ENCODE results near the gene CARM1. TPM values are rescaled to one million over a fixed set of nuclear protein-coding genes. Genes with fewer than 3 reads are reported as not detected.

Gene CARM1
- total and polyA plus RNA-seq, 2 of the 13 experiments (the other 11 are each of a cell fraction or from before 2014, with no cell fraction given) = 27.6 to 55.8 TPM

DNA sequence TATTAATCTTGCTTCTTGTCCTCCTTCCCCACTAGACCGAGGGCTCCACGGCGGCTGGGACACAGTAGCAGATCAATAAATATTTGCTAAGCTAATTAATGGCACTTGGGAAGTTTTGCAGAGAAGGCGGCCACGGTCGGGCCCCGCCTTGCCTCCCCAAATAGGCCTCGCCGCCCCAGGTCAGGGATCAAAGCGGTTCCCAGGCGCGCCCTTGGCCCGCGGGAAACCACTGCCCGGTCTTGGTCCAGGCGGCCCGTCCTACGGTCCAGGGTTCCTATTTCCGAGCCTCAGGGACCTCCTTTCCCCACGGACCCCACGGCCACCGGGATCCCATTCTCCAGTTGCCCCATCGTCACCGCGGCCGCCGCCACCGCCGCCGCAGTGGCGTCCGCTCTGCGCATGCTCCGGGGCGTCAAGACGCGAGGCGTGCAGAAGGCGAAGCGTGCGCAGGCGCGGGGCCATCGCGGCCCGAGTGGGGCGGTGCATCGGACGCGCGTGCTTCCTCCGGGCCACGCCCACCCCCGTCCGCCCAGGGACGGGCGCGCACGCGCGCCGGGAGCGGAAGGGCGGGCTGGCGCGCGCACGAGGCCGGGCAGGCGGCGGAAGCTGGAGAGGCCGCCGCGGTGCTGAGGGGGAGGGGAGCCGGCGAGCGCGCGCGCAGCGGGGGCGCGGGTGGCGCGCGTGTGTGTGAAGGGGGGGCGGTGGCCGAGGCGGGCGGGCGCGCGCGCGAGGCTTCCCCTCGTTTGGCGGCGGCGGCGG, 89.1 kb downstream of the CARM1 start, which contains the start of gene SMARCA4 (continued):
- TF ChIP-seq, protein P1, sequence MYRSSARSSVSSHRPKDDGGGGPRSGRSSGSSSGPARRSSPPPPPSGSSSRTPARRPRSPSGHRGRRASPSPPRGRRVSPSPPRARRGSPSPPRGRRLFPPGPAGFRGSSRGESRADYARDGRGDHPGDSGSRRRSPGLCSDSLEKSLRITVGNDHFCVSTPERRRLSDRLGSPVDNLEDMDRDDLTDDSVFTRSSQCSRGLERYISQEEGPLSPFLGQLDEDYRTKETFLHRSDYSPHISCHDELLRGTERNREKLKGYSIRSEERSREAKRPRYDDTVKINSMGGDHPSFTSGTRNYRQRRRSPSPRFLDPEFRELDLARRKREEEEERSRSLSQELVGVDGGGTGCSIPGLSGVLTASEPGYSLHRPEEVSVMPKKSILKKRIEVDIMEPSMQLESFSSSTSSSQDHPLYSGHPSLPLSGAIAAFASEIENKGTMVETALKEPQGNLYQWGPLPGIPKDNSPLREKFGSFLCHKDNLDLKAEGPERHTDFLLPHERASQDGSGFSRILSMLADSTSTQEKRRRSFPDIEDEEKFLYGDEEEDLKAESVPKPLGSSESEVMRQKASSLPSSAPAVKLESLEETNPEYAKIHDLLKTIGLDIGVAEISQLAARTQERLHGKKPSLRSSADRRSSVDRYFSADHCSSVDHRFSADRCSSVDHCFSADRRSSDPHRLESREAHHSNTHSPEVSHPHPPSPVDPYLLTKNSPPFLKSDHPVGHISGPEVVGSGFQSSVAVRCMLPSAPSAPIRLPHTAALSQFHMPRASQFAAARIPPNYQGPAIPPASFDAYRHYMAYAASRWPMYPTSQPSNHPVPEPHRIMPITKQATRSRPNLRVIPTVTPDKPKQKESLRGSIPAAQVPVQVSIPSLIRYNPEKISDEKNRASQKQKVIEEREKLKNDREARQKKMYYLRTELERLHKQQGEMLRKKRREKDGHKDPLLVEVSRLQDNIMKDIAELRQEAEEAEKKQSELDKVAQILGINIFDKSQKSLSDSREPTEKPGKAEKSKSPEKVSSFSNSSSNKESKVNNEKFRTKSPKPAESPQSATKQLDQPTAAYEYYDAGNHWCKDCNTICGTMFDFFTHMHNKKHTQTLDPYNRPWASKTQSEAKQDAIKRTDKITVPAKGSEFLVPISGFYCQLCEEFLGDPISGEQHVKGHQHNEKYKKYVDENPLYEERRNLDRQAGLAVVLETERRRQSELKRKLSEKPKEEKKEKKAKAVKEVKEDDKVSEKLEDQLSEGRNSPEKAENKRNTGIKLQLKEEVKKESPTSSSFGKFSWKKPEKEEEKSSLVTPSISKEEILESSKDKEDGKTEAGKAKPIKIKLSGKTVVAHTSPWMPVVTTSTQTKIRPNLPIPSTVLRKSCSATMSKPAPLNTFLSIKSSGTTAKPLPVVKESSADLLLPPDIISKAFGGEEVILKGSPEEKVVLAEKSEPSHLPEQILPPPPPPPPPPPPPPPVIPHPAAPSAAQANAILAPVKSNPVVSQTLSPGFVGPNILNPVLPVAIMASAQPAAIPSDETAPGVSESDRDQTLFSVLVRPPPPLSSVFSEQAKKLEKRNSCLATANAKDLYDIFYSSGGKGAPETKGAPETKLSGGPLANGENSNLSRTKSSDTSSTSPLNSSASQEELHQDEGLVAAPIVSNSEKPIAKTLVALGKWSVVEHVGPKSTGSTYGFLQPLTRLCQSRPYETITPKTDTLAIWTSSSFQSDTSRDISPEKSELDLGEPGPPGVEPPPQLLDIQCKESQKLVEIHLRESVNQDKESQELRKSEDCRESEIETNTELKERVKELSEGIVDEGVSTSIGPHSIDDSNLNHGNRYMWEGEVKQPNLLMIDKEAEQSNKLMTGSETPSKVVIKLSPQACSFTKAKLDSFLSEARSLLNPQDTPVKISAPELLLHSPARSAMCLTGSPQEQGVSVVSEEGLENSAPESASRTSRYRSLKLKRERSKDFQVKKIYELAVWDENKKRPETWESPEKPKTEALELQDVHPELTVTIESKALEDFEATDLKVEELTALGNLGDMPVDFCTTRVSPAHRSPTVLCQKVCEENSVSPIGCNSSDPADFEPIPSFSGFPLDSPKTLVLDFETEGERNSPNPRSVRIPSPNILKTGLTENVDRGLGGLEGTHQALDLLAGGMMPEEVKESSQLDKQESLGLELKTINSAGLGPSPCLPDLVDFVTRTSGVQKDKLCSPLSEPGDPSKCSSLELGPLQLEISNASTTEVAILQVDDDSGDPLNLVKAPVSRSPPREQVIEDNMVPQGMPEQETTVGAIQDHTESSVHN (CRISPR knock-in tag; IDR thresholded peaks at IDR 0.05) = 0 out of 2 replicates have a peak, but pooled peaks have one; percentile 51
- TF ChIP-seq, protein P2, sequence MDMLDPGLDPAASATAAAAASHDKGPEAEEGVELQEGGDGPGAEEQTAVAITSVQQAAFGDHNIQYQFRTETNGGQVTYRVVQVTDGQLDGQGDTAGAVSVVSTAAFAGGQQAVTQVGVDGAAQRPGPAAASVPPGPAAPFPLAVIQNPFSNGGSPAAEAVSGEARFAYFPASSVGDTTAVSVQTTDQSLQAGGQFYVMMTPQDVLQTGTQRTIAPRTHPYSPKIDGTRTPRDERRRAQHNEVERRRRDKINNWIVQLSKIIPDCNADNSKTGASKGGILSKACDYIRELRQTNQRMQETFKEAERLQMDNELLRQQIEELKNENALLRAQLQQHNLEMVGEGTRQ (IDR thresholded peaks at IDR 0.05; ENCODE audit: low read depth, low read length) = no peak
- TF ChIP-seq, protein P2 (CRISPR knock-in tag; IDR thresholded peaks at IDR 0.05; ENCODE audit: borderline replicate concordance) = no peak
- TF ChIP-seq GZF1 (CRISPR knock-in tag; IDR thresholded peaks at IDR 0.05) (peak; percentile 36; the same call in 1 of the 2 replicates), ZNF788 (CRISPR knock-in tag; IDR thresholded peaks at IDR 0.05; ENCODE audit: borderline replicate concordance) (peak; percentile 81; the same call in 1 of the 2 replicates), CENPT (CRISPR knock-in tag; IDR thresholded peaks at IDR 0.05; ENCODE audit: low read depth) (no peak; the same call in 1 of the 2 replicates), NR2F2 (IDR thresholded peaks at IDR 0.05; ENCODE audit: borderline replicate concordance, low read depth) (peak; percentile 67; the same call in 1 of the 2 replicates), ZNF124 (CRISPR knock-in tag; IDR thresholded peaks at IDR 0.05) (peak; percentile 71; the same call in 1 of the 2 replicates), PCBP1 (IDR thresholded peaks at IDR 0.05; ENCODE audit: borderline replicate concordance, low read depth, low read length) (peak; percentile 44; the same call in 1 of the 2 replicates), HIVEP1 (CRISPR knock-in tag; IDR thresholded peaks at IDR 0.05) (peak; percentile 58; the same call in 1 of the 2 replicates), ZNF484 (CRISPR knock-in tag; IDR thresholded peaks at IDR 0.05; ENCODE audit: borderline replicate concordance, low read depth) (no peak), TCF12 (IDR thresholded peaks at IDR 0.05) (no peak), TCF12 (CRISPR knock-in tag; IDR thresholded peaks at IDR 0.05) (peak; percentile 67; the same call in 1 of the 2 replicates), PHF21A (CRISPR knock-in tag; IDR thresholded peaks at IDR 0.05) (peak; percentile 56; the same call in 1 of the 2 replicates)
- TF ChIP-seq, protein P3, sequence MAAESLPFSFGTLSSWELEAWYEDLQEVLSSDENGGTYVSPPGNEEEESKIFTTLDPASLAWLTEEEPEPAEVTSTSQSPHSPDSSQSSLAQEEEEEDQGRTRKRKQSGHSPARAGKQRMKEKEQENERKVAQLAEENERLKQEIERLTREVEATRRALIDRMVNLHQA (CRISPR knock-in tag; IDR thresholded peaks at IDR 0.05) = no peak
- TF ChIP-seq, protein P4, sequence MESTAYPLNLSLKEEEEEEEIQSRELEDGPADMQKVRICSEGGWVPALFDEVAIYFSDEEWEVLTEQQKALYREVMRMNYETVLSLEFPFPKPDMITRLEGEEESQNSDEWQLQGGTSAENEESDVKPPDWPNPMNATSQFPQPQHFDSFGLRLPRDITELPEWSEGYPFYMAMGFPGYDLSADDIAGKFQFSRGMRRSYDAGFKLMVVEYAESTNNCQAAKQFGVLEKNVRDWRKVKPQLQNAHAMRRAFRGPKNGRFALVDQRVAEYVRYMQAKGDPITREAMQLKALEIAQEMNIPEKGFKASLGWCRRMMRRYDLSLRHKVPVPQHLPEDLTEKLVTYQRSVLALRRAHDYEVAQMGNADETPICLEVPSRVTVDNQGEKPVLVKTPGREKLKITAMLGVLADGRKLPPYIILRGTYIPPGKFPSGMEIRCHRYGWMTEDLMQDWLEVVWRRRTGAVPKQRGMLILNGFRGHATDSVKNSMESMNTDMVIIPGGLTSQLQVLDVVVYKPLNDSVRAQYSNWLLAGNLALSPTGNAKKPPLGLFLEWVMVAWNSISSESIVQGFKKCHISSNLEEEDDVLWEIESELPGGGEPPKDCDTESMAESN (CRISPR knock-in tag; conservative IDR thresholded peaks at IDR 0.05) = no peak; the same call in 1 of the 2 replicates
